K562 (cell line): ENCODE results near the gene TECPR2. TPM values are rescaled to one million over a fixed set of nuclear protein-coding genes. Genes with fewer than 3 reads are reported as not detected.

Source experiments
- CAMTA2 ChIP-seq: fragments of 250-450 bp; sonication (Bioruptor Pico); conservative IDR thresholded peaks from 2 replicates; pipeline ENCODE4 v1.5.1; 2022
- CGGBP1 ChIP-seq: fragments of 250-450 bp; sonication (Bioruptor Pico); IDR thresholded peaks from 2 replicates; pipeline ENCODE4 v1.9.0; 2021; ENCODE audit warnings: mild to moderate bottlenecking
- FOS ChIP-seq: IDR thresholded peaks from 3 replicates; pipeline ENCODE4 v1.6.1; 2011; ENCODE audit not compliant: insufficient read length; ENCODE audit errors: extremely low read depth
- IRF9 ChIP-seq: fragments of 450-650 bp; IDR thresholded peaks from 2 replicates; pipeline ENCODE4 v1.6.1; 2016; ENCODE audit warnings: missing biosample characterization, missing genetic modification characterization
- PHF21A ChIP-seq: fragments of 450-650 bp; IDR thresholded peaks from 2 replicates; pipeline ENCODE4 v1.6.1; 2017; ENCODE audit warnings: low read depth, borderline replicate concordance
- RFX5 ChIP-seq: IDR thresholded peaks from 2 replicates; pipeline ENCODE4 v1.6.1; 2011; ENCODE audit warnings: low read depth, mild to moderate bottlenecking, improper control_type of control experiment, low read length
- SNRNP70 ChIP-seq: fragments of 200-400 bp; formaldehyde crosslinking; optimal IDR thresholded peaks from 2 replicates; pipeline ENCODE3; 2017; ENCODE audit warnings: low read depth, low read length
- UBTF ChIP-seq, 2 experiments: IDR thresholded peaks; 2 replicates each; pipeline ENCODE4 v1.6.1; 2012; ENCODE audit warnings: improper control_type of control experiment in 2 of 2, low read depth in 2 of 2, low read length in 2 of 2, borderline replicate concordance in 1 of 2
- ZNF316 ChIP-seq: fragments of 450-650 bp; IDR thresholded peaks from 2 replicates; pipeline ENCODE4 v1.6.1; 2016
- ZNF318 ChIP-seq, 2 experiments: fragments of 450-650 bp; IDR thresholded peaks; 2 replicates each; pipeline ENCODE4 v1.6.1; 2016; ENCODE audit warnings: mild to moderate bottlenecking in 2 of 2, borderline replicate concordance in 1 of 2, low read depth in 1 of 2, moderate library complexity in 1 of 2
- ZNF512 ChIP-seq: IDR thresholded peaks from 2 replicates; pipeline ENCODE4 v1.6.1; 2016; ENCODE audit warnings: missing genetic modification characterization, missing compliant biosample characterization
- ZNF589 ChIP-seq: fragments of 200-800 bp; sonication (Bioruptor generic); IDR thresholded peaks from 2 replicates; pipeline ENCODE4 v1.6.1; 2016; ENCODE audit warnings: low read depth, missing genetic modification characterization, missing compliant biosample characterization
- ZNF766 ChIP-seq: fragments of 200-800 bp; sonication (Bioruptor generic); conservative IDR thresholded peaks from 2 replicates; pipeline ENCODE4 v1.6.1; 2016; ENCODE audit warnings: missing genetic modification characterization, missing compliant biosample characterization
- polyA plus RNA-seq, 8 experiments: library from polyadenylated mRNA; depleted of rRNA in 4 of 8; stranded (reverse) in 5 of 8; unstranded in 3 of 8; fragments of >200 nt; fragmentation: Nextera tagmentation in 2 of 8; fragmentation: Illumina TruSeq in 1 of 8; extraction: Ambion mirVana in 2 of 8; extraction: Trizol in 1 of 8; gene quantifications; 2 replicates each; pipeline versions ENCODE4 v1.2.1 to v1.2.3, GENCODE V29; 2011 to 2014; ENCODE audit warnings: inconsistent platforms in 1 of 8, missing spikeins in 1 of 8
- total RNA-seq, 7 experiments: library from RNA; depleted of rRNA in 6 of 7; stranded (reverse); fragments of >200 nt in 6 of 7; fragmentation: Illumina TruSeq in 2 of 7; extraction: Trizol in 2 of 7; gene quantifications; 2 replicates each; pipeline versions ENCODE4 v1.2.1 to v1.2.3, GENCODE V29; 2011 to 2021; ENCODE audit warnings: low replicate concordance in 1 of 7

The TECPR2 gene
- total and polyA plus RNA-seq, 9 of the 15 experiments (the other 6 are each of a cell fraction or from before 2014, with no cell fraction given), result 0.04 to 3.0 (median 0.83) TPM

- no peak for TF ChIP-seq ZNF318 (IDR thresholded peaks at IDR 0.05; ENCODE audit: borderline replicate concordance in 1 of 2, low read depth in 1 of 2)
- TF ChIP-seq UBTF (IDR thresholded peaks at IDR 0.05; ENCODE audit: borderline replicate concordance in 1 of 2, low read depth in 2 of 2, low read length in 2 of 2), result no peak
- no peak for TF ChIP-seq ZNF766
- TF ChIP-seq RFX5, result no peak
- no peak for TF ChIP-seq IRF9 (tag)
- no peak for TF ChIP-seq CAMTA2
- TF ChIP-seq ZNF589 (CRISPR knock-in tag), result no peak
- TF ChIP-seq FOS, result no peak
- TF ChIP-seq CGGBP1 (CRISPR knock-in tag), result no peak
- TF ChIP-seq ZNF316, result no peak
- no peak for TF ChIP-seq ZNF512
- no peak for TF ChIP-seq PHF21A
- TF ChIP-seq SNRNP70, result no peak
- TF ChIP-seq, all 486 proteins: peak for 0
These were observed 54.9 kb downstream of the TECPR2 start (continued) for GRCh38 chr14:102417646-102418045.
